HS-5 (cell line): Measurements from ENCODE around the gene PRR33.

Experiments
- DNase-seq: peaks from one replicate; pipeline ENCODE4 v3.0.0-alpha.2; 2012; ENCODE audit warnings: low read depth

The PRR33 gene

GRCh38 chr11:1927848-1928469 is 36.3 kb upstream of the PRR33 start:
- DNase-seq: no peak

- no peak for DNase-seq
Observed at GRCh38 chr11:1927026-1927847, 35.5 kb upstream of the PRR33 start.

- no peak for DNase-seq
Observed at GRCh38 chr11:1926156-1927025, 34.7 kb upstream of the PRR33 start.

- no peak for DNase-seq
Observed at GRCh38 chr11:1925373-1926155, 33.9 kb upstream of the PRR33 start.

GRCh38 chr11:1924646-1925372 is 33.1 kb upstream of the PRR33 start:
- DNase-seq: no peak

- DNase-seq: no peak
Observed at GRCh38 chr11:1924181-1924580, 32.5 kb upstream of the PRR33 start.

- no peak for DNase-seq
Observed at GRCh38 chr11:1923201-1923956, 31.7 kb upstream of the PRR33 start.

- no peak for DNase-seq
Observed at GRCh38 chr11:1922481-1923081, 30.9 kb upstream of the PRR33 start.

- no peak for DNase-seq
Observed at GRCh38 chr11:1921574-1922141, 30.0 kb upstream of the PRR33 start.

- DNase-seq: no peak
Observed at GRCh38 chr11:1920909-1921573, 29.3 kb upstream of the PRR33 start.

GRCh38 chr11:1920128-1920908 is 28.6 kb upstream of the PRR33 start:
- DNase-seq: no peak

GRCh38 chr11:1919391-1920127 is 27.9 kb upstream of the PRR33 start, which contains the start of gene TNNT3:
TSS of gene TNNT3 (plus strand) at chr11:1919703. CDS start at chr11:1922875, 3,172 bp downstream.
- no peak for DNase-seq

GRCh38 chr11:1918436-1919315 is 27.0 kb upstream of the PRR33 start:
- no peak for DNase-seq

- no peak for DNase-seq
Observed at GRCh38 chr11:1917523-1918435, 26.1 kb upstream of the PRR33 start.

GRCh38 chr11:1916986-1917522 is 25.4 kb upstream of the PRR33 start:
- no peak for DNase-seq
